Vagina (tissue), 2 donors: ENCODE data around the gene ARHGAP45.
A peak's percentile ranks its signal among the peaks of the same experiment; 100 is the strongest.

Experiments
- POLR2A ChIP-seq, 2 donors: fragments of 450-650 bp; IDR thresholded peaks; one replicate each; pipeline ENCODE4 v1.6.1; 2017; ENCODE audit warnings: antibody characterized with exemption in 2 of 2, mild to moderate bottlenecking in 2 of 2, moderate library complexity in 2 of 2
- POLR2AphosphoS5 ChIP-seq, 2 donors: sonication (generic); formaldehyde crosslinking; IDR thresholded peaks; one replicate each; pipeline ENCODE4 v1.9.0; 2017; ENCODE audit warnings: antibody characterized with exemption in 2 of 2, mild to moderate bottlenecking in 2 of 2, low read depth in 1 of 2; ENCODE audit not compliant: insufficient read depth in 1 of 2
- TF ChIP-seq, protein P1 (sequence below), 3 experiments: fragments of 450-650 bp in 2 of 3; fragments of 200-600 bp in 1 of 3; sonication (generic) in 1 of 3; IDR thresholded peaks; one replicate each; pipeline ENCODE4 v1.5.1; 2017 to 2019; ENCODE audit warnings: antibody characterized with exemption in 3 of 3, mild to moderate bottlenecking in 2 of 3, moderate library complexity in 2 of 3

DNA sequence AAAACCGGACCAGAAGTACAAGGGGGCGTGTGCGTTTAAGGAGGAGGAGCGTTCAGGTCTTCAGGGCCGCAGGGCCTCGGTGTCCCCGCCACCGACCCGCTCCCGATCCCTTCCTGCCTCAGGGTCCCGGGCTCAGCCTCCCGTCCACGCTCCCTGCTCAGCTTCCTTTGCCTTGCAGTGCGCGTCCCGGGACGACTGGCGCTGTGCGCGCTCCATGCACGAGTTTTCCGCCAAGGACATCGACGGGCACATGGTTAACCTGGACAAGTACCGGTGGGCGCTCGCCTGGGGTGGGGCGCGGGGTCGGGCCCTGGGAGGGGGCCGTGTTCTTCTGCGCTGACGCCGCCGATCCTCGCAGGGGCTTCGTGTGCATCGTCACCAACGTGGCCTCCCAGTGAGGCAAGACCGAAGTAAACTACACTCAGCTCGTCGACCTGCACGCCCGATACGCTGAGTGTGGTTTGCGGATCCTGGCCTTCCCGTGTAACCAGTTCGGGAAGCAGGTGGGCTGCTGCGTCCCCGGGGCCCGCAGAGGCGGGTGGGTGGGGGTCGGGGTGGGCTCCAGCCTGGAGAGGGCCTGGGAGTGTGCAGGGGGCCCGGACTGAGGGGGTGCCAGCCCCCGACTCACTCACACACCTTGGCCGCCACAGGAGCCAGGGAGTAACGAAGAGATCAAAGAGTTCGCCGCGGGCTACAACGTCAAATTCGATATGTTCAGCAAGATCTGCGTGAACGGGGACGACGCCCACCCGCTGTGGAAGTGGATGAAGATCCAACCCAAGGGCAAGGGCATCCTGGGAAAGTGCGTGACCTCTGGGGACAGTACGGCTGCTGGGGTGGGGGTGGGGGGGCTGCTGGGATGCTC is 38.3 kb downstream of the ARHGAP45 start:
- TF ChIP-seq, protein P1, sequence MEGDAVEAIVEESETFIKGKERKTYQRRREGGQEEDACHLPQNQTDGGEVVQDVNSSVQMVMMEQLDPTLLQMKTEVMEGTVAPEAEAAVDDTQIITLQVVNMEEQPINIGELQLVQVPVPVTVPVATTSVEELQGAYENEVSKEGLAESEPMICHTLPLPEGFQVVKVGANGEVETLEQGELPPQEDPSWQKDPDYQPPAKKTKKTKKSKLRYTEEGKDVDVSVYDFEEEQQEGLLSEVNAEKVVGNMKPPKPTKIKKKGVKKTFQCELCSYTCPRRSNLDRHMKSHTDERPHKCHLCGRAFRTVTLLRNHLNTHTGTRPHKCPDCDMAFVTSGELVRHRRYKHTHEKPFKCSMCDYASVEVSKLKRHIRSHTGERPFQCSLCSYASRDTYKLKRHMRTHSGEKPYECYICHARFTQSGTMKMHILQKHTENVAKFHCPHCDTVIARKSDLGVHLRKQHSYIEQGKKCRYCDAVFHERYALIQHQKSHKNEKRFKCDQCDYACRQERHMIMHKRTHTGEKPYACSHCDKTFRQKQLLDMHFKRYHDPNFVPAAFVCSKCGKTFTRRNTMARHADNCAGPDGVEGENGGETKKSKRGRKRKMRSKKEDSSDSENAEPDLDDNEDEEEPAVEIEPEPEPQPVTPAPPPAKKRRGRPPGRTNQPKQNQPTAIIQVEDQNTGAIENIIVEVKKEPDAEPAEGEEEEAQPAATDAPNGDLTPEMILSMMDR (IDR thresholded peaks at IDR 0.05) = no peak
- peak in 1 of 2 donors; percentile 59 for TF ChIP-seq POLR2AphosphoS5 (IDR thresholded peaks at IDR 0.05; ENCODE audit: insufficient read depth in 1 of 2, low read depth in 1 of 2)
- TF ChIP-seq POLR2A (IDR thresholded peaks at IDR 0.05) = no peak
